GM23248 (cell line): ENCODE data around the gene MXRA5. TPM values are rescaled to one million over a fixed set of nuclear protein-coding genes. Genes with fewer than 3 reads are reported as not detected.
A peak's percentile ranks its signal among the peaks of the same experiment; 100 is the strongest.
"Not testable (repeated sequence)": the region's sequence is repeated elsewhere in the genome, so short reads cannot be mapped to it uniquely, and the experiment has no call there.

Source experiments
- DNase-seq: peaks from one replicate; pipeline ENCODE4 v3.0.0-alpha.2; 2015
- H2AFZ ChIP-seq: fragments of 200-600 bp; sonication (generic); 2 replicates; pipeline ENCODE4 v1.6.1; 2016; ENCODE audit warnings: antibody characterized with exemption
- H3F3A ChIP-seq: fragments of 200-600 bp; sonication (generic); 2 replicates; pipeline ENCODE4 v1.6.1; 2016; ENCODE audit warnings: mild to moderate bottlenecking, antibody characterized with exemption, mixed run types; ENCODE audit not compliant: insufficient read depth
- H3K27ac ChIP-seq: fragments of 200-600 bp; sonication (generic); 2 replicates; pipeline ENCODE4 v1.5.1; 2016; ENCODE audit warnings: mild to moderate bottlenecking
- H3K27me3 ChIP-seq: fragments of 200-600 bp; sonication (generic); replicated peaks from 2 replicates; pipeline ENCODE4 v1.6.1; 2016; ENCODE audit warnings: mild to moderate bottlenecking; ENCODE audit not compliant: insufficient read depth
- H3K36me3 ChIP-seq: fragments of 200-600 bp; sonication (generic); 2 replicates; pipeline ENCODE4 v1.6.1; 2016; ENCODE audit warnings: low read depth, mild to moderate bottlenecking
- H3K4me1 ChIP-seq: fragments of 200-600 bp; sonication (generic); 2 replicates; pipeline ENCODE4 v1.6.1; 2016; ENCODE audit warnings: mild to moderate bottlenecking; ENCODE audit not compliant: insufficient read depth
- H3K4me2 ChIP-seq: fragments of 200-600 bp; sonication (generic); one replicate; pipeline ENCODE4 v1.6.1; 2016; ENCODE audit warnings: mild to moderate bottlenecking; ENCODE audit not compliant: unreplicated experiment
- H3K4me3 ChIP-seq: fragments of 200-600 bp; sonication (generic); 2 replicates; pipeline ENCODE4 v1.5.1; 2016; ENCODE audit warnings: mild to moderate bottlenecking
- H3K79me2 ChIP-seq: fragments of 200-600 bp; sonication (generic); 2 replicates; pipeline ENCODE4 v1.6.1; 2016; ENCODE audit warnings: mild to moderate bottlenecking; ENCODE audit not compliant: insufficient read depth
- H3K9ac ChIP-seq: fragments of 200-600 bp; sonication (generic); 2 replicates; pipeline ENCODE4 v1.6.1; 2016; ENCODE audit warnings: mild to moderate bottlenecking
- H3K9me2 ChIP-seq: fragments of 200-600 bp; sonication (generic); 2 replicates; pipeline ENCODE4 v1.6.1; 2016; ENCODE audit warnings: mixed run types, mild to moderate bottlenecking, moderate library complexity; ENCODE audit not compliant: insufficient read depth
- H3K9me3 ChIP-seq: fragments of 200-600 bp; sonication (generic); one replicate; pipeline ENCODE4 v1.6.1; 2017; ENCODE audit warnings: low read depth
- H4K20me1 ChIP-seq: fragments of 200-600 bp; sonication (generic); 2 replicates; pipeline ENCODE4 v1.6.0; 2016; ENCODE audit not compliant: insufficient read depth
- EZH2 ChIP-seq: fragments of 200-600 bp; sonication (generic); IDR thresholded peaks from 2 replicates; pipeline ENCODE4 v1.6.1; 2018; ENCODE audit warnings: antibody characterized with exemption, mild to moderate bottlenecking; ENCODE audit not compliant: insufficient read depth, poor library complexity, severe bottlenecking
- EZH2phosphoT487 ChIP-seq: fragments of 200-600 bp; sonication (generic); IDR thresholded peaks from 2 replicates; pipeline ENCODE4 v1.6.1; 2018; ENCODE audit warnings: antibody characterized with exemption, moderate library complexity, mild to moderate bottlenecking, low read depth; ENCODE audit not compliant: insufficient read depth
- WGBS, 2 experiments: methylation state at CpG; one replicate each; pipeline ENCODE4 v1.1.6; 2015 to 2017; ENCODE audit warnings: low lambda C conversion rate in 2 of 2, low coverage in 1 of 2; ENCODE audit errors: missing lambda C conversion rate in 2 of 2; 5-methylcytosine and 5-hydroxymethylcytosine counted together
- in situ Hi-C: fragments of 300-500 bp; cut with MboI; formaldehyde crosslinking; loops from 2 replicates; pipeline ENCODE4 v1.15.0; 2020
- polyA plus RNA-seq: library from polyadenylated mRNA; unstranded; fragments of >200 nt; fragmentation: Nextera tagmentation; extraction: Ambion mirVana; gene quantifications from 2 replicates; pipeline ENCODE4 v1.2.1, GENCODE V29; 2016
- total RNA-seq: library from RNA; depleted of rRNA; stranded (reverse); fragments of >200 nt; shearing (Covaris generic); gene quantifications from 2 replicates; pipeline ENCODE4 v1.2.3, GENCODE V29; 2014

The MXRA5 gene
- total and polyA plus RNA-seq, 2 experiments from 2014 or later: 46.3 to 79.1 TPM

GRCh38 chrX:3351276-3351675, 4.8 kb upstream of the MXRA5 start:
- no peaks in the 10 kb centered on the region for H3K4me1 ChIP-seq
- H3K27me3 ChIP-seq: no peaks in the 10 kb centered on the region
- no peaks in the 10 kb centered on the region for H4K20me1 ChIP-seq
- H3K9me2 ChIP-seq: no peaks in the 10 kb centered on the region
- H3K9ac ChIP-seq: no peak overlapping the region
- no peaks in the 10 kb centered on the region for H3K9me3 ChIP-seq
- WGBS, 2 experiments: 37 to 44% methylated on average over 4 of the region's 4 CpGs
- no peaks in the 10 kb centered on the region for H3F3A ChIP-seq
- H3K27ac ChIP-seq: no peak overlapping the region
- no peak overlapping the region for H3K4me2 ChIP-seq
- no peak for DNase-seq
- in situ Hi-C loops: no loop called here
- TF ChIP-seq EZH2phosphoT487: no peak
- no peak for TF ChIP-seq EZH2
- H3K36me3 ChIP-seq: no peaks in the 10 kb centered on the region
- no peak overlapping the region for H2AFZ ChIP-seq
- no peak overlapping the region for H3K4me3 ChIP-seq
- no peaks in the 10 kb centered on the region for H3K79me2 ChIP-seq

GRCh38 chrX:3348191-3348590, 1.7 kb upstream of the MXRA5 start:
- Histone ChIP-seq H3F3A (no peaks in the 10 kb centered on the region), H3K4me3 (no peak overlapping the region), H4K20me1 (no peaks in the 10 kb centered on the region), H3K27me3 (no peaks in the 10 kb centered on the region), H3K79me2 (no peaks in the 10 kb centered on the region), H3K4me1 (no peaks in the 10 kb centered on the region), H3K27ac (no peak overlapping the region), H2AFZ (no peak overlapping the region), H3K9me2 (no peaks in the 10 kb centered on the region), H3K9ac (no peak overlapping the region), H3K36me3 (no peaks in the 10 kb centered on the region), H3K4me2 (no peak overlapping the region), H3K9me3 (no peaks in the 10 kb centered on the region)
- 93 to 97% methylated on average over 4 to 5 of the region's 5 CpGs for WGBS, 2 experiments
- in situ Hi-C loops: loop anchor here (25.0 kb wide), 2 partner anchors 189 to 289 kb away; no protein-coding TSS in a partner anchor
- TF ChIP-seq EZH2phosphoT487 (no peak), EZH2 (no peak)
- DNase-seq: no peak

- Histone ChIP-seq H3K4me1 (no peaks in the 10 kb centered on the region), H3K27ac (peak overlapping the region; percentile 64), H3F3A (no peaks in the 10 kb centered on the region), H2AFZ (peak overlapping the region; percentile 66), H4K20me1 (no peaks in the 10 kb centered on the region), H3K4me2 (peak overlapping the region; percentile 73), H3K79me2 (no peaks in the 10 kb centered on the region), H3K27me3 (no peaks in the 10 kb centered on the region), H3K9me3 (no peaks in the 10 kb centered on the region), H3K9ac (peak overlapping the region; percentile 77), H3K9me2 (no peaks in the 10 kb centered on the region), H3K4me3 (peak overlapping the region; percentile 75), H3K36me3 (0 out of 2 replicates have a peak, but pooled peaks cover 2% of the 10 kb centered on the region)
- no peak for TF ChIP-seq EZH2phosphoT487
- no peak for TF ChIP-seq EZH2
- in situ Hi-C loops: loop anchor here (25.0 kb wide), 2 partner anchors 192 to 292 kb away; no protein-coding TSS in a partner anchor
- WGBS, 2 experiments: 0 to 4% methylated on average over 5 to 54 of the region's 68 CpGs
- DNase-seq: peak; percentile 72
These were observed 916 bp downstream of the MXRA5 start for GRCh38 chrX:3345281-3346191.

GRCh38 chrX:3343569-3343968, 2.9 kb downstream of the MXRA5 start:
- H3K9me2 ChIP-seq, H4K20me1 ChIP-seq, H3K4me1 ChIP-seq, H3K79me2 ChIP-seq, H3K9ac ChIP-seq, H3K36me3 ChIP-seq, H3K9me3 ChIP-seq, H2AFZ ChIP-seq, H3K27me3 ChIP-seq, H3F3A ChIP-seq, H3K27ac ChIP-seq: not testable (repeated sequence)
- Histone ChIP-seq H3K4me3 (peak overlapping the region; percentile 75; the same call in 1 of the 2 replicates), H3K4me2 (peak overlapping the region; percentile 73)
- in situ Hi-C loops: loop anchor here (25.0 kb wide), 2 partner anchors 194 to 294 kb away; no protein-coding TSS in a partner anchor
- DNase-seq: peak; percentile 42
- 9 to 13% methylated on average over 19 to 24 of the region's 24 CpGs for WGBS, 2 experiments
